Measurements from ENCODE around the gene MEIS3.

DNA sequence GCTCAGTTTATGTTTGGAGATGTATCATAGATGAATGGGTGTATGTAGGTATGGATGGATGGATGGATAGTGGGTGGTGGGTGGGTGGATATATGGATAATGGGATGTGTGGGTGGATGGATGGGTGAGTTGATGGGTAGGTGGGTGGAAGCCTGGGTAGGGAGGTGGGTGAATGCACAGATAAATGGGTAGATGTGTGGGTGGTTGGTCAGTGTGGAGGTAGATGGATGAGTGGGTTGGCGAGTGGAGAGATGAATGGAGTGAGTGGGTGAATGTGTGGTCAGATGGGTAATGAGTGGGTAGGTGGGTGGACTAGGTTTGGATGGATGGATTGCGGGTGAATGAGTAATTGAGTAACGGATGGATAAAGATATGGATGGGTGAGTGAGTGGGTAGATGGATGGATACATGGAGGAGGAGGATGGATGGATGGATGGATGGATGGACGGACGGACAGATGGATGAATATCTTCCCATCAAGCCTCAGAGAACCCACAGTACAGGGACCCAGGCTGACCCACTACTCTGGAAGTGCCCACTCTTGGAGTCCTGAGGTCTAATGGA lies 13.4 kb downstream of the MEIS3 start:
- no peak for TF ChIP-seq POLR2AphosphoS5 (IDR thresholded peaks at IDR 0.05; ENCODE audit: low read depth, low read length)
- TF ChIP-seq TAF1 (IDR thresholded peaks at IDR 0.05; ENCODE audit: low read depth, low read length): no peak
- no peak for TF ChIP-seq POLR2A (IDR thresholded peaks at IDR 0.05; ENCODE audit: low read depth, low read length)
